Fibroblast of lung (primary cell): ENCODE data around the gene STX3. TPM values are rescaled to one million over a fixed set of nuclear protein-coding genes. Genes with fewer than 3 reads are reported as not detected.

Source experiments
- DNase-seq, 2 donors: peaks; one replicate each; pipeline versions ENCODE4 v3.0.0 to v3.0.0-alpha.2; 2010; ENCODE audit warnings: low read depth in 2 of 2
- H2AFZ ChIP-seq: 2 replicates; pipeline ENCODE4 v1.5.1; 2012; ENCODE audit warnings: low read length, control low read depth, inconsistent platforms
- H3K27ac ChIP-seq: 2 replicates; pipeline ENCODE4 v1.5.1; 2011; ENCODE audit warnings: low read length, control low read depth; ENCODE audit not compliant: insufficient read depth
- H3K27me3 ChIP-seq: 2 replicates; pipeline ENCODE4 v1.5.1; 2011; ENCODE audit warnings: mild to moderate bottlenecking, low read length; ENCODE audit not compliant: control insufficient read depth, insufficient read depth
- H3K36me3 ChIP-seq: 2 replicates; pipeline ENCODE4 v1.5.1; 2011; ENCODE audit warnings: low read length; ENCODE audit not compliant: control insufficient read depth, insufficient read depth
- H3K4me1 ChIP-seq: 2 replicates; pipeline ENCODE4 v1.5.1; 2011; ENCODE audit warnings: low read length; ENCODE audit not compliant: control insufficient read depth, insufficient read depth; ENCODE audit errors: extremely low read depth
- H3K4me2 ChIP-seq: 2 replicates; pipeline ENCODE4 v1.5.1; 2011; ENCODE audit warnings: low read length, control low read depth; ENCODE audit not compliant: insufficient read depth; ENCODE audit errors: extremely low read depth
- H3K4me3 ChIP-seq, 4 experiments: fragments of 200-600 bp in 1 of 4; sonication (generic) in 1 of 4; replicated peaks in 1 of 4; 2 replicates each; pipeline ENCODE4 v1.5.1; 2011 to 2016; ENCODE audit warnings: low read length in 4 of 4, low read depth in 3 of 4, mild to moderate bottlenecking in 3 of 4, control low read depth in 2 of 4, inconsistent platforms in 1 of 4, mixed read lengths in 1 of 4; ENCODE audit not compliant: insufficient read depth in 1 of 4; ENCODE audit errors: control extremely low read depth in 1 of 4
- H3K79me2 ChIP-seq: 2 replicates; pipeline ENCODE4 v1.5.1; 2012; ENCODE audit warnings: mild to moderate bottlenecking, low read length, inconsistent platforms; ENCODE audit not compliant: control insufficient read depth, insufficient read depth
- H3K9ac ChIP-seq: 2 replicates; pipeline ENCODE4 v1.5.1; 2011; ENCODE audit warnings: mild to moderate bottlenecking, low read length, control low read depth; ENCODE audit not compliant: insufficient read depth
- H3K9me3 ChIP-seq: 2 replicates; pipeline ENCODE4 v1.5.1; 2012; ENCODE audit warnings: low read depth, low read length; ENCODE audit not compliant: control insufficient read depth, insufficient read depth
- H4K20me1 ChIP-seq: 2 replicates; pipeline ENCODE4 v1.5.1; 2011; ENCODE audit warnings: low read length; ENCODE audit not compliant: control insufficient read depth, insufficient read depth; ENCODE audit errors: extremely low read depth
- CTCF ChIP-seq, 2 donors: IDR thresholded peaks in 1 of 2; conservative IDR thresholded peaks in 1 of 2; 1 replicate in 1 of 2; 2 replicates in 1 of 2; pipeline ENCODE4 v1.5.1; 2011 to 2012; ENCODE audit warnings: low read length in 2 of 2, control low read depth in 1 of 2, inconsistent platforms in 1 of 2, low read depth in 1 of 2, mild to moderate bottlenecking in 1 of 2
- EZH2 ChIP-seq: IDR thresholded peaks from 2 replicates; pipeline ENCODE4 v1.5.1; 2012; ENCODE audit warnings: low read length, control low read depth, mild to moderate bottlenecking; ENCODE audit errors: missing control alignments
- polyA plus RNA-seq, 2 donors: library from polyadenylated mRNA; depleted of rRNA in 1 of 2; stranded (reverse) in 1 of 2; unstranded in 1 of 2; fragments of >200 nt; gene quantifications; 2 replicates each; pipeline ENCODE4 v1.2.1, GENCODE V29; 2011 to 2012; ENCODE audit warnings: missing spikeins in 1 of 2
- total RNA-seq: library from RNA; depleted of rRNA; stranded (reverse); fragments of >200 nt; gene quantifications from 2 replicates; pipeline ENCODE4 v1.2.1, GENCODE V29; 2014

Gene STX3
- total and polyA plus RNA-seq, 2 donors (not counting 1 experiment from before 2014, with no cell fraction given), result 19.0 to 21.9 TPM

GRCh38 chr11:59833602-59834001, 78.4 kb downstream of the STX3 start:
- Histone ChIP-seq H3K9ac (no peak overlapping the region), H4K20me1 (no peaks in the 10 kb centered on the region), H3K4me1 (no peaks in the 10 kb centered on the region), H3K27me3 (no peaks in the 10 kb centered on the region), H3K27ac (no peak overlapping the region), H3K36me3 (no peaks in the 10 kb centered on the region), H2AFZ (no peak overlapping the region), H3K4me3 (no peak overlapping the region), H3K79me2 (no peaks in the 10 kb centered on the region), H3K9me3 (no peaks in the 10 kb centered on the region), H3K4me2 (no peak overlapping the region)
- TF ChIP-seq EZH2, result no peak
- no peak for TF ChIP-seq CTCF (conservative IDR thresholded peaks at IDR 0.05 in 1 of 2, IDR thresholded peaks at IDR 0.05 in 1 of 2; ENCODE audit: low read depth in 1 of 2, low read length in 2 of 2)
- no peak for DNase-seq

GRCh38 chr11:59839615-59840014, 84.4 kb downstream of the STX3 start:
- Histone ChIP-seq H3K4me3 (no peak overlapping the region), H3K9me3 (no peaks in the 10 kb centered on the region), H3K27me3 (no peaks in the 10 kb centered on the region), H3K79me2 (no peaks in the 10 kb centered on the region), H3K4me1 (no peaks in the 10 kb centered on the region), H3K27ac (no peak overlapping the region), H3K4me2 (no peak overlapping the region), H3K36me3 (no peaks in the 10 kb centered on the region), H2AFZ (no peak overlapping the region), H3K9ac (no peak overlapping the region), H4K20me1 (no peaks in the 10 kb centered on the region)
- no peak for DNase-seq
- no peak for TF ChIP-seq CTCF (conservative IDR thresholded peaks at IDR 0.05 in 1 of 2, IDR thresholded peaks at IDR 0.05 in 1 of 2; ENCODE audit: low read depth in 1 of 2, low read length in 2 of 2)
- TF ChIP-seq EZH2, result no peak

GRCh38 chr11:59841514-59841913, 86.3 kb downstream of the STX3 start:
- TF ChIP-seq EZH2, result no peak
- TF ChIP-seq CTCF (conservative IDR thresholded peaks at IDR 0.05 in 1 of 2, IDR thresholded peaks at IDR 0.05 in 1 of 2; ENCODE audit: low read depth in 1 of 2, low read length in 2 of 2), result no peak

More at GRCh38 chr11:59841514-59841913, 86.3 kb downstream of the STX3 start:
- Histone ChIP-seq H3K27ac (no peak overlapping the region), H4K20me1 (no peaks in the 10 kb centered on the region), H3K27me3 (no peaks in the 10 kb centered on the region), H3K9me3 (no peaks in the 10 kb centered on the region), H3K4me3 (no peak overlapping the region), H2AFZ (no peak overlapping the region), H3K4me1 (no peaks in the 10 kb centered on the region), H3K36me3 (no peaks in the 10 kb centered on the region), H3K9ac (no peak overlapping the region), H3K4me2 (no peak overlapping the region), H3K79me2 (no peaks in the 10 kb centered on the region)
- no peak for DNase-seq
